ENCODE results near the gene WBP2.
"Not testable (repeated sequence)": the region's sequence is repeated elsewhere in the genome, so short reads cannot be mapped to it uniquely, and the experiment has no call there.

The WBP2 gene

GRCh38 chr17:75889454-75889853 lies 34.3 kb upstream of the WBP2 start:
- DNase-seq (ENCODE audit: low read depth in 2 of 2) = no peak

GRCh38 chr17:75888484-75888883 lies 33.3 kb upstream of the WBP2 start:
- DNase-seq (ENCODE audit: low read depth in 2 of 2) = no peak

GRCh38 chr17:75885860-75886259 lies 30.7 kb upstream of the WBP2 start:
- DNase-seq (ENCODE audit: low read depth in 2 of 2) = not testable (repeated sequence)

GRCh38 chr17:75885431-75885830 lies 30.3 kb upstream of the WBP2 start:
- DNase-seq (ENCODE audit: low read depth in 2 of 2) = no peak

GRCh38 chr17:75881678-75882454 lies 26.7 kb upstream of the WBP2 start:
- no peak for DNase-seq (ENCODE audit: low read depth in 2 of 2)

- no peak for DNase-seq (ENCODE audit: low read depth in 2 of 2)
These were observed 25.1 kb upstream of the WBP2 start for GRCh38 chr17:75880266-75880665.

GRCh38 chr17:75878174-75878998 lies 23.3 kb upstream of the WBP2 start, which contains the start of gene TRIM47:
TRIM47 (minus strand) TSS chr17:75878581; CDS start chr17:75878548, 33 bp downstream.
- no peak for DNase-seq (ENCODE audit: low read depth in 2 of 2)

GRCh38 chr17:75877752-75878173 lies 22.6 kb upstream of the WBP2 start:
- DNase-seq (ENCODE audit: low read depth in 2 of 2) = peak in 1 of 2 experiments; percentile 58

- peak in 1 of 2 experiments; percentile 47 for DNase-seq (ENCODE audit: low read depth in 2 of 2)
These were observed 22.0 kb upstream of the WBP2 start for GRCh38 chr17:75876938-75877751.

- peak; percentile 51 to 55 for DNase-seq (ENCODE audit: low read depth in 2 of 2)
These were observed 21.2 kb upstream of the WBP2 start for GRCh38 chr17:75876190-75876937.

GRCh38 chr17:75875940-75876189 lies 20.7 kb upstream of the WBP2 start:
- no peak for DNase-seq (ENCODE audit: low read depth in 2 of 2)

GRCh38 chr17:75875182-75875939 lies 20.2 kb upstream of the WBP2 start:
- no peak for DNase-seq (ENCODE audit: low read depth in 2 of 2)

GRCh38 chr17:75874323-75875181 lies 19.4 kb upstream of the WBP2 start:
- no peak for DNase-seq (ENCODE audit: low read depth in 2 of 2)

- no peak for DNase-seq (ENCODE audit: low read depth in 2 of 2)
These were observed 18.6 kb upstream of the WBP2 start for GRCh38 chr17:75873587-75874322.

GRCh38 chr17:75872434-75873351 lies 17.6 kb upstream of the WBP2 start:
- DNase-seq (ENCODE audit: low read depth in 2 of 2) = no peak

- DNase-seq (ENCODE audit: low read depth in 2 of 2) = not testable (repeated sequence)
These were observed 15.1 kb upstream of the WBP2 start for GRCh38 chr17:75870228-75870627.

- DNase-seq (ENCODE audit: low read depth in 2 of 2) = no peak
These were observed 14.4 kb upstream of the WBP2 start for GRCh38 chr17:75869282-75870141.

Data from stimulated activated CD4-positive, alpha-beta T cell treated with anti-CD3 and anti-CD28 coated beads, Interleukin-12 subunit alpha, Interleukin-12 subunit beta, amount 100 ng/mL, for 24 hours (primary cell).